Muscle of leg (tissue), 11 donors: Measurements from ENCODE around the gene PTPRN2. TPM values are rescaled to one million over a fixed set of nuclear protein-coding genes. Genes with fewer than 3 reads are reported as not detected.

ENCODE experiments used
- DNase-seq: peaks from one replicate; pipeline ENCODE4 v3.0.0; 2013
- H3K27ac ChIP-seq: one replicate; pipeline ENCODE4 v1.5.1; 2013; ENCODE audit warnings: mild to moderate bottlenecking, low read length, control low read depth
- H3K27me3 ChIP-seq: one replicate; pipeline ENCODE4 v1.6.1; 2013; ENCODE audit warnings: low read length; ENCODE audit not compliant: control insufficient read depth, insufficient read depth
- H3K36me3 ChIP-seq: one replicate; pipeline ENCODE4 v1.6.1; 2013; ENCODE audit warnings: low read length; ENCODE audit not compliant: control insufficient read depth, insufficient read depth
- H3K4me1 ChIP-seq: one replicate; pipeline ENCODE4 v1.6.1; 2013; ENCODE audit warnings: low read length; ENCODE audit not compliant: control insufficient read depth, insufficient read depth
- H3K4me3 ChIP-seq: one replicate; pipeline ENCODE4 v1.5.1; 2013; ENCODE audit warnings: low read length, control low read depth
- H3K9me3 ChIP-seq: replicated peaks from 2 replicates; pipeline ENCODE4 v1.6.1; 2013; ENCODE audit warnings: low read depth, low read length; ENCODE audit not compliant: control insufficient read depth
- WGBS: methylation state at CpG from one replicate; pipeline ENCODE4 v1.1.5; 2013; ENCODE audit warnings: missing lambda C conversion rate; ENCODE audit not compliant: insufficient coverage; 5-methylcytosine and 5-hydroxymethylcytosine counted together
- polyA plus RNA-seq, 8 donors: library from polyadenylated mRNA; unstranded; fragments of 120-200 nt; gene quantifications; one replicate each; pipeline versions ENCODE4 v1.2.1 to v1.2.3, GENCODE V29; 2013; ENCODE audit warnings: inconsistent platforms in 1 of 8, low replicate concordance in 1 of 8; ENCODE audit not compliant: insufficient read length in 8 of 8, insufficient read depth in 1 of 8
- total RNA-seq: library from RNA; stranded (reverse); fragments of 120-200 nt; gene quantifications from one replicate; pipeline ENCODE4 v1.2.4, GENCODE V29; 2013

Gene PTPRN2
- total and polyA plus RNA-seq, 9 donors, result 1.4 to 2.9 (median 2.3) TPM

- no peak for DNase-seq
- H3K27ac ChIP-seq, result no peak overlapping the region
- H3K9me3 ChIP-seq, result no peaks in the 10 kb centered on the region
- 83% methylated on average over 12 of the region's 12 CpGs for WGBS
- peaks cover 2% of the 10 kb centered on the region for H3K27me3 ChIP-seq
- H3K36me3 ChIP-seq, result no peaks in the 10 kb centered on the region
- H3K4me1 ChIP-seq, result no peaks in the 10 kb centered on the region
- no peak overlapping the region for H3K4me3 ChIP-seq
Measured at GRCh38 chr7:158076656-158077055, 511.0 kb downstream of the PTPRN2 start.

GRCh38 chr7:158076215-158076614, 511.4 kb downstream of the PTPRN2 start:
- Histone ChIP-seq H3K4me3 (no peak overlapping the region), H3K27me3 (peaks cover 2% of the 10 kb centered on the region), H3K36me3 (no peaks in the 10 kb centered on the region), H3K27ac (no peak overlapping the region), H3K9me3 (no peaks in the 10 kb centered on the region), H3K4me1 (no peaks in the 10 kb centered on the region)
- no peak for DNase-seq
- 95% methylated on average over 7 of the region's 11 CpGs for whole genome bisulfite sequencing

GRCh38 chr7:158075633-158076001, 512.0 kb downstream of the PTPRN2 start:
- Histone ChIP-seq H3K27me3 (peaks cover 2% of the 10 kb centered on the region), H3K27ac (no peak overlapping the region), H3K9me3 (no peaks in the 10 kb centered on the region), H3K4me1 (no peaks in the 10 kb centered on the region), H3K36me3 (no peaks in the 10 kb centered on the region), H3K4me3 (no peak overlapping the region)
- 67% methylated on average over 16 of the region's 17 CpGs for WGBS
- no peak for DNase-seq

- Histone ChIP-seq H3K9me3 (no peaks in the 10 kb centered on the region), H3K4me1 (no peaks in the 10 kb centered on the region), H3K27ac (no peak overlapping the region), H3K4me3 (no peak overlapping the region), H3K36me3 (no peaks in the 10 kb centered on the region), H3K27me3 (peaks cover 2% of the 10 kb centered on the region)
- DNase-seq, result no peak
- 79% methylated on average over 25 of the region's 29 CpGs for WGBS
Measured at GRCh38 chr7:158074896-158075632, 512.6 kb downstream of the PTPRN2 start.

GRCh38 chr7:158073845-158074840, 513.5 kb downstream of the PTPRN2 start:
- Histone ChIP-seq H3K27ac (no peak overlapping the region), H3K9me3 (no peaks in the 10 kb centered on the region), H3K27me3 (peaks cover 2% of the 10 kb centered on the region), H3K4me3 (no peak overlapping the region), H3K36me3 (no peaks in the 10 kb centered on the region), H3K4me1 (no peaks in the 10 kb centered on the region)
- 70% methylated on average over 19 of the region's 35 CpGs for WGBS
- no peak for DNase-seq

- H3K4me1 ChIP-seq, result no peaks in the 10 kb centered on the region
- peaks cover 2% of the 10 kb centered on the region for H3K27me3 ChIP-seq
- no peaks in the 10 kb centered on the region for H3K9me3 ChIP-seq
- WGBS, result 87% methylated on average over 10 of the region's 18 CpGs
- H3K27ac ChIP-seq, result no peak overlapping the region
- H3K36me3 ChIP-seq, result no peaks in the 10 kb centered on the region
- H3K4me3 ChIP-seq, result no peak overlapping the region
- no peak for DNase-seq
Measured at GRCh38 chr7:158072991-158073730, 514.5 kb downstream of the PTPRN2 start.

- Histone ChIP-seq H3K4me1 (peaks cover 5% of the 10 kb centered on the region), H3K36me3 (no peaks in the 10 kb centered on the region), H3K27ac (no peak overlapping the region), H3K4me3 (no peak overlapping the region), H3K27me3 (peaks cover 2% of the 10 kb centered on the region), H3K9me3 (no peaks in the 10 kb centered on the region)
- WGBS, result 94% methylated on average over 15 of the region's 21 CpGs
- DNase-seq, result no peak
Measured at GRCh38 chr7:158070222-158070920, 517.3 kb downstream of the PTPRN2 start.

- H3K4me3 ChIP-seq, result no peak overlapping the region
- H3K36me3 ChIP-seq, result no peaks in the 10 kb centered on the region
- no peaks in the 10 kb centered on the region for H3K9me3 ChIP-seq
- WGBS, result 88% methylated on average over 9 of the region's 9 CpGs
- no peak for DNase-seq
- peaks cover 8% of the 10 kb centered on the region for H3K4me1 ChIP-seq
- peaks cover 1% of the 10 kb centered on the region for H3K27me3 ChIP-seq
- no peak overlapping the region for H3K27ac ChIP-seq
Measured at GRCh38 chr7:158068853-158069252, 518.8 kb downstream of the PTPRN2 start.

GRCh38 chr7:158067931-158068482, 519.6 kb downstream of the PTPRN2 start:
- Histone ChIP-seq H3K4me1 (peaks cover 8% of the 10 kb centered on the region), H3K9me3 (no peaks in the 10 kb centered on the region), H3K27ac (no peak overlapping the region), H3K27me3 (no peaks in the 10 kb centered on the region), H3K4me3 (no peak overlapping the region), H3K36me3 (no peaks in the 10 kb centered on the region)
- 80% methylated on average over 12 of the region's 14 CpGs for WGBS
- no peak for DNase-seq
